Measurements from ENCODE around the gene RHOF. TPM values are rescaled to one million over a fixed set of nuclear protein-coding genes. Genes with fewer than 3 reads are reported as not detected.

RHOF gene
- total RNA-seq, 1 experiment from 2014 or later, result 116 TPM

DNA sequence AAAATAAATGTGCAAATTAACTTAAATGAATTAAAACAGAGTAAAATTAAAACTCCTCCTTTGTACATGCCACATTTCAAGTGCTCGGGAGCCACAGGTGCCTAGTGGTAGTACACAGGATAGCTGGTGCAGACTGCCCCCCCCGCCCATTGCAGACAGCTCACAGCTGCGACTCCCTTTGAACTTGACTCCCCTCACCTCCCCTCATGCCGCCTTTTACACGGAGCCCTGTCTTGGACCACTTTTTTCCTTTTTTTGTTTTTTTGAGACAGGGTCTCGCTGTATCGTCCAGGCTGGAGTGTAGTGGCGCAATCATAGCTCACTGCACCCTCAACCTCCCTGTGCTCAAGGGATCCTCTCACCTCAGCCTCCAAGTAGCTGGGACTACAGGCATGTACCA lies 21.8 kb upstream of the RHOF start:
- peaks cover 32 to 35% of the 10 kb centered on the region in 2 experiments; a peak in 3 of 4 replicates for H3K36me3 ChIP-seq (ENCODE audit: control insufficient read depth in 1 of 2, insufficient read depth in 2 of 2, low read length in 2 of 2)

More for the DNA sequence above, 21.8 kb upstream of the RHOF start:
- DNase-seq (ENCODE audit: low read depth, low spot score) (no peak), ATAC-seq (no peak)
- Histone ChIP-seq H4K20me1 (ENCODE audit: insufficient read depth) (no peaks in the 10 kb centered on the region), H3K4me3 (replicated peaks in 1 of 2; ENCODE audit: low read depth in 1 of 2, low read length in 2 of 2) (no peak overlapping the region), H3K4me2 (ENCODE audit: low read length) (no peak overlapping the region), H3K9ac (ENCODE audit: low read length) (no peak overlapping the region), H2AFZ (ENCODE audit: low read depth, low read length, poor library complexity, severe bottlenecking) (no peak overlapping the region), H3K79me2 (ENCODE audit: insufficient read depth, low read length) (peaks cover 52% of the 10 kb centered on the region), H3K4me1 (ENCODE audit: control insufficient read depth in 1 of 2, insufficient read depth in 2 of 2, low read length in 2 of 2) (peaks cover 6 to 26% of the 10 kb centered on the region in 2 experiments), H3K27ac (ENCODE audit: low read depth, low read length) (no peak overlapping the region), H3K9me2 (ENCODE audit: insufficient read depth) (no peaks in the 10 kb centered on the region), H3K27me3 (ENCODE audit: insufficient read depth, low read length) (no peaks in the 10 kb centered on the region), H3K9me3 (ENCODE audit: control insufficient read depth in 1 of 2, insufficient read depth in 1 of 2, low read depth in 1 of 2, low read length in 2 of 2) (no peaks in the 10 kb centered on the region)
- POLR2A ChIA-PET, result no interaction called here
- no TSS peak for BruUV-seq (replicated peaks)
- RAD21 ChIA-PET (ENCODE audit: low non-redundant PET in 1 of 2, low total read pairs in 2 of 2, uncharacterized antibody in 2 of 2, unreplicated experiment in 2 of 2), result no interaction called here
- TF ChIP-seq, protein P1, sequence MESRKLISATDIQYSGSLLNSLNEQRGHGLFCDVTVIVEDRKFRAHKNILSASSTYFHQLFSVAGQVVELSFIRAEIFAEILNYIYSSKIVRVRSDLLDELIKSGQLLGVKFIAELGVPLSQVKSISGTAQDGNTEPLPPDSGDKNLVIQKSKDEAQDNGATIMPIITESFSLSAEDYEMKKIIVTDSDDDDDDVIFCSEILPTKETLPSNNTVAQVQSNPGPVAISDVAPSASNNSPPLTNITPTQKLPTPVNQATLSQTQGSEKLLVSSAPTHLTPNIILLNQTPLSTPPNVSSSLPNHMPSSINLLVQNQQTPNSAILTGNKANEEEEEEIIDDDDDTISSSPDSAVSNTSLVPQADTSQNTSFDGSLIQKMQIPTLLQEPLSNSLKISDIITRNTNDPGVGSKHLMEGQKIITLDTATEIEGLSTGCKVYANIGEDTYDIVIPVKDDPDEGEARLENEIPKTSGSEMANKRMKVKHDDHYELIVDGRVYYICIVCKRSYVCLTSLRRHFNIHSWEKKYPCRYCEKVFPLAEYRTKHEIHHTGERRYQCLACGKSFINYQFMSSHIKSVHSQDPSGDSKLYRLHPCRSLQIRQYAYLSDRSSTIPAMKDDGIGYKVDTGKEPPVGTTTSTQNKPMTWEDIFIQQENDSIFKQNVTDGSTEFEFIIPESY (IDR thresholded peaks at IDR 0.05; ENCODE audit: extremely low read depth, insufficient replicate concordance, low read length), result no peak
- TF ChIP-seq SIN3A (IDR thresholded peaks at IDR 0.05; ENCODE audit: low read depth), result no peak
- TF ChIP-seq, protein P2, sequence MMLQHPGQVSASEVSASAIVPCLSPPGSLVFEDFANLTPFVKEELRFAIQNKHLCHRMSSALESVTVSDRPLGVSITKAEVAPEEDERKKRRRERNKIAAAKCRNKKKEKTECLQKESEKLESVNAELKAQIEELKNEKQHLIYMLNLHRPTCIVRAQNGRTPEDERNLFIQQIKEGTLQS (IDR thresholded peaks at IDR 0.05), result no peak
- no peak for TF ChIP-seq TCF7L2 (IDR thresholded peaks at IDR 0.05; ENCODE audit: borderline replicate concordance, extremely low read depth, insufficient read depth, insufficient read length)
- TF ChIP-seq POLR2AphosphoS5 (IDR thresholded peaks at IDR 0.05; ENCODE audit: low read depth, low read length), result no peak
- TF ChIP-seq, protein P3, sequence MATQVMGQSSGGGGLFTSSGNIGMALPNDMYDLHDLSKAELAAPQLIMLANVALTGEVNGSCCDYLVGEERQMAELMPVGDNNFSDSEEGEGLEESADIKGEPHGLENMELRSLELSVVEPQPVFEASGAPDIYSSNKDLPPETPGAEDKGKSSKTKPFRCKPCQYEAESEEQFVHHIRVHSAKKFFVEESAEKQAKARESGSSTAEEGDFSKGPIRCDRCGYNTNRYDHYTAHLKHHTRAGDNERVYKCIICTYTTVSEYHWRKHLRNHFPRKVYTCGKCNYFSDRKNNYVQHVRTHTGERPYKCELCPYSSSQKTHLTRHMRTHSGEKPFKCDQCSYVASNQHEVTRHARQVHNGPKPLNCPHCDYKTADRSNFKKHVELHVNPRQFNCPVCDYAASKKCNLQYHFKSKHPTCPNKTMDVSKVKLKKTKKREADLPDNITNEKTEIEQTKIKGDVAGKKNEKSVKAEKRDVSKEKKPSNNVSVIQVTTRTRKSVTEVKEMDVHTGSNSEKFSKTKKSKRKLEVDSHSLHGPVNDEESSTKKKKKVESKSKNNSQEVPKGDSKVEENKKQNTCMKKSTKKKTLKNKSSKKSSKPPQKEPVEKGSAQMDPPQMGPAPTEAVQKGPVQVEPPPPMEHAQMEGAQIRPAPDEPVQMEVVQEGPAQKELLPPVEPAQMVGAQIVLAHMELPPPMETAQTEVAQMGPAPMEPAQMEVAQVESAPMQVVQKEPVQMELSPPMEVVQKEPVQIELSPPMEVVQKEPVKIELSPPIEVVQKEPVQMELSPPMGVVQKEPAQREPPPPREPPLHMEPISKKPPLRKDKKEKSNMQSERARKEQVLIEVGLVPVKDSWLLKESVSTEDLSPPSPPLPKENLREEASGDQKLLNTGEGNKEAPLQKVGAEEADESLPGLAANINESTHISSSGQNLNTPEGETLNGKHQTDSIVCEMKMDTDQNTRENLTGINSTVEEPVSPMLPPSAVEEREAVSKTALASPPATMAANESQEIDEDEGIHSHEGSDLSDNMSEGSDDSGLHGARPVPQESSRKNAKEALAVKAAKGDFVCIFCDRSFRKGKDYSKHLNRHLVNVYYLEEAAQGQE (IDR thresholded peaks at IDR 0.05; ENCODE audit: low read depth), result no peak
- TF ChIP-seq YY1 (IDR thresholded peaks at IDR 0.05; ENCODE audit: extremely low read depth, insufficient replicate concordance, low read depth, low read length), result no peak
- no peak for TF ChIP-seq EZH2phosphoT487 (IDR thresholded peaks at IDR 0.05; ENCODE audit: borderline replicate concordance)
- no peak for TF ChIP-seq JUND (IDR thresholded peaks at IDR 0.05)
- TF ChIP-seq RAD21 (IDR thresholded peaks at IDR 0.05; ENCODE audit: low read depth), result no peak
- TF ChIP-seq, protein P4, sequence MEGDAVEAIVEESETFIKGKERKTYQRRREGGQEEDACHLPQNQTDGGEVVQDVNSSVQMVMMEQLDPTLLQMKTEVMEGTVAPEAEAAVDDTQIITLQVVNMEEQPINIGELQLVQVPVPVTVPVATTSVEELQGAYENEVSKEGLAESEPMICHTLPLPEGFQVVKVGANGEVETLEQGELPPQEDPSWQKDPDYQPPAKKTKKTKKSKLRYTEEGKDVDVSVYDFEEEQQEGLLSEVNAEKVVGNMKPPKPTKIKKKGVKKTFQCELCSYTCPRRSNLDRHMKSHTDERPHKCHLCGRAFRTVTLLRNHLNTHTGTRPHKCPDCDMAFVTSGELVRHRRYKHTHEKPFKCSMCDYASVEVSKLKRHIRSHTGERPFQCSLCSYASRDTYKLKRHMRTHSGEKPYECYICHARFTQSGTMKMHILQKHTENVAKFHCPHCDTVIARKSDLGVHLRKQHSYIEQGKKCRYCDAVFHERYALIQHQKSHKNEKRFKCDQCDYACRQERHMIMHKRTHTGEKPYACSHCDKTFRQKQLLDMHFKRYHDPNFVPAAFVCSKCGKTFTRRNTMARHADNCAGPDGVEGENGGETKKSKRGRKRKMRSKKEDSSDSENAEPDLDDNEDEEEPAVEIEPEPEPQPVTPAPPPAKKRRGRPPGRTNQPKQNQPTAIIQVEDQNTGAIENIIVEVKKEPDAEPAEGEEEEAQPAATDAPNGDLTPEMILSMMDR (IDR thresholded peaks at IDR 0.05 in 2 of 3, conservative IDR thresholded peaks at IDR 0.05 in 1 of 3; ENCODE audit: borderline replicate concordance in 1 of 3, insufficient read depth in 1 of 3, low read depth in 2 of 3, low read length in 2 of 3), result no peak
- TF ChIP-seq ZNF274 (IDR thresholded peaks at IDR 0.05; ENCODE audit: low read depth, low read length), result no peak
- no peak for TF ChIP-seq POLR2A (IDR thresholded peaks at IDR 0.05; ENCODE audit: borderline replicate concordance, extremely low read depth, insufficient read depth, insufficient read length)
- intact Hi-C loops (cut with micrococcal nuclease), result no loop called here
- CTCF ChIA-PET, result interaction anchor here (0.7 kb wide), 1 partner anchor 18 kb away, joined by 3 read pairs; no protein-coding TSS in a partner anchor

Data from HCT116 (cell line).